PFSK-1 (cell line): ENCODE data around the gene CFAP157.

Source experiments
- POLR2AphosphoS5 ChIP-seq: IDR thresholded peaks from 2 replicates; pipeline ENCODE4 v1.6.1; 2012; ENCODE audit warnings: low read depth, mild to moderate bottlenecking, control low read depth, low read length, moderate library complexity
- REST ChIP-seq, 2 experiments: IDR thresholded peaks; 2 replicates each; pipeline versions ENCODE4 v1.6.1 to v1.8.0; 2011 to 2012; ENCODE audit warnings: low read depth in 2 of 2, low read length in 2 of 2, control low read depth in 1 of 2, inconsistent platforms in 1 of 2, mild to moderate bottlenecking in 1 of 2, moderate library complexity in 1 of 2; ENCODE audit not compliant: insufficient read depth in 1 of 2
- SIN3A ChIP-seq: IDR thresholded peaks from 2 replicates; pipeline ENCODE4 v1.6.1; 2012; ENCODE audit warnings: mild to moderate bottlenecking, low read length, moderate library complexity, borderline replicate concordance; ENCODE audit not compliant: insufficient read depth
- TAF1 ChIP-seq: IDR thresholded peaks from 2 replicates; pipeline ENCODE4 v1.6.1; 2012; ENCODE audit warnings: low read length, control low read depth, borderline replicate concordance; ENCODE audit not compliant: insufficient read depth

DNA sequence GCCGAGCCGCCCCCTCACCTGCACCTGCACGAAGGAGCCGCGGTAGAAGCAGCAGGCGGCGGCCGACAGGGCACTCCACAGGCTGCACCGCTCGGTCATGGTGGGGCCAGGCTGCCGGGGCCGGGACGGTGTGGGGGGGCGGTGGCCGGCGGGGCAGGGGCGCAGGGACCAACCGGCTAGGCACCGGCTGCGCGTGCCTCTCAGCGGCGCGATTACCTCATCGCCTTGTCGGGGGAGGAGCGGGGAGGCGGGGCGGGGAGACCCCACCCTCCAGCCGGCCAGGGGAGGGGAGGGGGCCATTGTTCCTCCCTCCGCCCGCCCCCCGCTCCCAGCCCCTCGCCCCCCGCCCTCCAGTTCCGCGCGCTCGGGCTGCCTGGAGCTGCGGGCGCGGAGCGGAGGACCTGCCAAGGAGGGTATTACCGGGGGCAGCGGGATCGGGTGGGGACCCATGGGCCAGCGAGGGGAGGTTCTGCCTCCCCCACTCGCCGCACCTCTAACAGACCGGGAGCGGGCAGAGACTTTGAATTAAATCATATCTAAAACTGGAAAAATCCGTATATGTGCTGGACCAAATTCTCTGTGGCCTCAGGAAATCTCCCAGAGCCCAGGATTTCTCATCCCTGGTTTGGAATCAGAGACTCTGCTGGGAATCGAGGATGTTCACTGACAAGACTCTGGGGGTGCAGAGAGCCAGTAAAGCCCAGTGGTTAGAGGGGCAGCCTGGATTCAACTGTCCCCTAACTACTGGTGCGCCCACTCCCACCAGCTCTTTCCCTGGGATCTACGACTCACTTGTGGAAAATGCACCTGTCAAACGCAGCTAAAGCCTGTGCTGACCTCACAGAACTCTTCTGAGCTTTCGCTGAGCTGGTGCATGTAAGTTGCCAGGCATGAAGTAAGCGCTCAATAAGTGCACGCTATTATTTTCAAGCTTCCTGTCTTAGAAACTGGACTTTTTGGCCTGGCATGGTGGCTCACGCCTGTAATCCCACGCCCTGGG, 48.6 kb downstream of the CFAP157 start:
- TF ChIP-seq SIN3A, result no peak
- TF ChIP-seq POLR2AphosphoS5, result no peak
- no peak for TF ChIP-seq TAF1
- TF ChIP-seq REST (IDR thresholded peaks at IDR 0.05; ENCODE audit: insufficient read depth in 1 of 2, low read depth in 2 of 2, low read length in 2 of 2), result no peak
